GM18511 (cell line): ENCODE results near the gene COBL.

Experiments used
- ATAC-seq: cut with Tn5 transposase; IDR thresholded peaks from one replicate; pipeline ENCODE4 v1.9.1; 2021; ENCODE audit warnings: mild to moderate bottlenecking, moderate library complexity; ENCODE audit not compliant: unreplicated experiment

Gene COBL

GRCh38 chr7:51316666-51317581 is at the start of gene COBL:
Gene COBL, minus strand, starts transcription at chr7:51316809. Its CDS starts 176 bp downstream, at chr7:51316633.
- no peak for ATAC-seq

- no peak for ATAC-seq
Measured at GRCh38 chr7:51366172-51366728, 49.6 kb upstream of the COBL start.

- ATAC-seq = no peak
Measured at GRCh38 chr7:51357821-51358220, 41.2 kb upstream of the COBL start.

- no peak for ATAC-seq
Measured at GRCh38 chr7:51356849-51357516, 40.4 kb upstream of the COBL start.

GRCh38 chr7:51354897-51355296 is 38.3 kb upstream of the COBL start:
- ATAC-seq = no peak

GRCh38 chr7:51354434-51354833 is 37.8 kb upstream of the COBL start:
- ATAC-seq = no peak

GRCh38 chr7:51352174-51353100 is 35.8 kb upstream of the COBL start:
- no peak for ATAC-seq

GRCh38 chr7:51351661-51352060 is 35.1 kb upstream of the COBL start:
- no peak for ATAC-seq

GRCh38 chr7:51350546-51350896 is 33.9 kb upstream of the COBL start:
- ATAC-seq = no peak

GRCh38 chr7:51349820-51350545 is 33.4 kb upstream of the COBL start:
- ATAC-seq = no peak

- ATAC-seq = no peak
Measured at GRCh38 chr7:51346126-51346525, 29.5 kb upstream of the COBL start.

- no peak for ATAC-seq
Measured at GRCh38 chr7:51344406-51345138, 28.0 kb upstream of the COBL start.

GRCh38 chr7:51340936-51341335 is 24.3 kb upstream of the COBL start:
- no peak for ATAC-seq

GRCh38 chr7:51340029-51340838 is 23.6 kb upstream of the COBL start:
- no peak for ATAC-seq

- no peak for ATAC-seq
Measured at GRCh38 chr7:51335057-51335456, 18.4 kb upstream of the COBL start.

GRCh38 chr7:51329696-51330263 is 13.2 kb upstream of the COBL start:
- ATAC-seq = no peak

GRCh38 chr7:51328351-51328801 is 11.8 kb upstream of the COBL start:
- ATAC-seq = no peak

- no peak for ATAC-seq
Measured at GRCh38 chr7:51327287-51327717, 10.7 kb upstream of the COBL start.
